Adrenal gland (tissue), 5 donors: ENCODE results near the gene AOPEP.

ENCODE experiments used
- CTCF ChIP-seq, 6 experiments: fragments of 450-650 bp in 4 of 6; fragments of 200-600 bp in 2 of 6; sonication (generic) in 1 of 6; IDR thresholded peaks; 1 replicate in 5 of 6; 2 replicates in 1 of 6; pipeline versions ENCODE4 v1.5.1 to v1.8.0; 2016 to 2021; ENCODE audit warnings: antibody characterized with exemption in 6 of 6, mild to moderate bottlenecking in 2 of 6, moderate library complexity in 1 of 6
- POLR2A ChIP-seq, 2 donors: fragments of 450-650 bp; IDR thresholded peaks; one replicate each; pipeline ENCODE4 v1.6.1; 2017; ENCODE audit warnings: antibody characterized with exemption in 2 of 2, mild to moderate bottlenecking in 2 of 2, moderate library complexity in 1 of 2
- donor health status: DM: no; HTN: no; CAD: no.

DNA sequence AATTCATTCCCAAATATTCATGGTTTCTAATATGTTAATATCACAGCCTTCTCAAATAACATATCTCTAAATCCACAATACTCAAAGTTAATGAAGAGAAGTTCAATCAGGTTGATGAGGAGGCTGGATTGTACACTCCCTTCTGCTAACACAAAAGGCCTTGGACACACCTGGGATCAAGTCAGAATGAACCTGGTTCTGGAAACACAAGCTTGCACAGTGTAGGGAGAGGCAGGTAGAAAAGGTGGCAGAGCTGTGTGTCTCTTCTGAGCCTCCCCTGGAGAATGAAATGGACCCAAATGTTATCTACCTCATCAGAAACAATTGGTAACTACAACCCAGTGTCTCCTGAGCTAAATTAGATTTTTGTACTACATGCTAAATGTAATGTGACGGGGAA, 46.5 kb upstream of the AOPEP start:
- TF ChIP-seq POLR2A (IDR thresholded peaks at IDR 0.05) (no peak), CTCF (IDR thresholded peaks at IDR 0.05) (no peak)
